Activated T-helper 1 cell treated with anti-CD3 and anti-CD28 coated beads, Interleukin-12 subunit alpha, Interleukin-12 subunit beta, Interleukin-2, Interleukin-4 antibody, amounts not matched to agents 30 ng/mL and 10 ng/mL and 1 ng/mL, durations not matched to agents 14 hours and 24 hours and 36 hours (primary cell): ENCODE data around the gene NMRK2. TPM values are rescaled to one million over a fixed set of nuclear protein-coding genes. Genes with fewer than 3 reads are reported as not detected.
"Not testable (repeated sequence)": the region's sequence is repeated elsewhere in the genome, so short reads cannot be mapped to it uniquely, and the experiment has no call there.

ENCODE experiments used
- DNase-seq: peaks from one replicate; pipeline ENCODE4 v3.0.0; 2021; ENCODE audit warnings: low spot score
- H3K27ac Mint-ChIP-seq: one replicate; pipeline ENCODE4 v1.8.0; 2021; ENCODE audit warnings: mild to moderate bottlenecking, mixed read lengths
- H3K27me3 Mint-ChIP-seq: one replicate; pipeline ENCODE4 v1.8.0; 2022; ENCODE audit warnings: mild to moderate bottlenecking, moderate library complexity, mixed read lengths; ENCODE audit not compliant: insufficient read depth
- H3K36me3 Mint-ChIP-seq: one replicate; pipeline ENCODE4 v1.8.0; 2021; ENCODE audit warnings: low read depth, mixed read lengths
- H3K4me1 Mint-ChIP-seq: one replicate; pipeline ENCODE4 v1.8.0; 2021; ENCODE audit warnings: low read depth, mixed read lengths
- H3K4me3 Mint-ChIP-seq: one replicate; pipeline ENCODE4 v1.8.0; 2021; ENCODE audit warnings: mild to moderate bottlenecking, moderate library complexity, mixed read lengths
- H3K9me3 Mint-ChIP-seq: one replicate; pipeline ENCODE4 v1.8.0; 2021; ENCODE audit warnings: mixed read lengths
- intact Hi-C: fragments of 100-400 bp; cut with micrococcal nuclease; formaldehyde crosslinking; loops from one replicate; pipeline ENCODE4 v1.15.1; 2024
- total RNA-seq: library from RNA; stranded (reverse); gene quantifications from 2 replicates; pipeline ENCODE4 v1.2.3, GENCODE V29; 2022

NMRK2 gene
- total RNA-seq = not detected in 2 replicates

GRCh38 chr19:3932931-3933810, at the start of gene NMRK2:
TSS of gene NMRK2 (plus strand) at chr19:3933069. CDS start at chr19:3933672, 603 bp downstream.
- no peak within 1 kb of the TSS for H3K4me3 Mint-ChIP-seq
- no peak for DNase-seq
- H3K9me3 Mint-ChIP-seq = no peaks in the 10 kb centered on the region
- H3K4me1 Mint-ChIP-seq = no peaks in the 10 kb centered on the region
- intact Hi-C loops = no loop called here
- no peaks in the 10 kb centered on the region for H3K36me3 Mint-ChIP-seq
- peaks cover 31% of the 10 kb centered on the region for H3K27me3 Mint-ChIP-seq
- no peak within 1 kb of the TSS for H3K27ac Mint-ChIP-seq

GRCh38 chr19:3890591-3890990, 42.3 kb upstream of the NMRK2 start:
- no peaks in the 10 kb centered on the region for H3K4me1 Mint-ChIP-seq
- H3K9me3 Mint-ChIP-seq = no peaks in the 10 kb centered on the region
- H3K36me3 Mint-ChIP-seq = no peaks in the 10 kb centered on the region
- no peak overlapping the region for H3K27ac Mint-ChIP-seq
- no peak overlapping the region for H3K4me3 Mint-ChIP-seq
- no peaks in the 10 kb centered on the region for H3K27me3 Mint-ChIP-seq
- DNase-seq = no peak
- intact Hi-C loops = no loop called here

DNA sequence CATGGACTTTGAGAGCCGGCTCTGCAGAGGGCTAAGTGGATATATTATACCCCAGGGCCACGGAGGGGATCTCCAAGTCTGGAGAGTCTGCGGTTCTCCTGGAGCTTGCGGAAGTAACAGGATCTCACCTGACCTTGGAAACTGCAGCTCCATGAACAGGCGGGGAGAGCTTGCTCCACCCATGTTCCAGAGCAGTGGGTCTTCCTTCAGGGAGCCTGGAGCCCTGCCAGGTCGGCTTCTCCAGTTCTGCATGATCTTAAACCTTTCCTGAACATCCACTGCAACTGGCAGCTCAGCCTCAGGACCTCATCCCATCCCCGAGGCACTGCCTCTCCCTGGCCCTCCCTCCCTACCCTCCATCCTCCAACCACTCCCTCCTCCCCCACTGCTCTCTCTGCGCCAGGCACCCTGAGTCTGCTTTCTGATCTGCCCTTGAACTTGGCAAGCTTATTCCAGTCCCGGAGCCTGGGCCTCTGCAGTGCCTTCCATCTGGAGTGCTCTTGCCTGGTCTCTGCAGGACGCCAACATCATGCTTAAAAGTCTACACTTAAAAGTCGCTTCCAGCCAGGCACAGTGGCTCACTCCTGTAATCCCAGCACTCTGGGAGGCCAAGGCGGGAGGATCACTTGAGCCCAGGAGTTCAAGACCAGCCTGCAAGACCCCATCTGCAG, 39.2 kb upstream of the NMRK2 start:
- Mint-ChIP-seq H3K36me3 (no peaks in the 10 kb centered on the region), H3K9me3 (no peaks in the 10 kb centered on the region), H3K4me1 (no peaks in the 10 kb centered on the region), H3K27ac (no peak overlapping the region), H3K4me3 (no peak overlapping the region), H3K27me3 (no peaks in the 10 kb centered on the region)
- DNase-seq = no peak
- intact Hi-C loops = no loop called here

GRCh38 chr19:3894959-3895358, 37.9 kb upstream of the NMRK2 start:
- H3K4me3 Mint-ChIP-seq, H3K9me3 Mint-ChIP-seq, DNase-seq, intact Hi-C loops, H3K4me1 Mint-ChIP-seq, H3K27me3 Mint-ChIP-seq, H3K36me3 Mint-ChIP-seq, H3K27ac Mint-ChIP-seq: not testable (repeated sequence)

- H3K4me3 Mint-ChIP-seq = no peak overlapping the region
- H3K4me1 Mint-ChIP-seq = no peaks in the 10 kb centered on the region
- H3K9me3 Mint-ChIP-seq = peaks cover 4% of the 10 kb centered on the region
- H3K27me3 Mint-ChIP-seq = no peaks in the 10 kb centered on the region
- intact Hi-C loops = no loop called here
- no peak overlapping the region for H3K27ac Mint-ChIP-seq
- no peak for DNase-seq
- no peaks in the 10 kb centered on the region for H3K36me3 Mint-ChIP-seq
Measured at GRCh38 chr19:3895788-3896187, 37.1 kb upstream of the NMRK2 start.

DNA sequence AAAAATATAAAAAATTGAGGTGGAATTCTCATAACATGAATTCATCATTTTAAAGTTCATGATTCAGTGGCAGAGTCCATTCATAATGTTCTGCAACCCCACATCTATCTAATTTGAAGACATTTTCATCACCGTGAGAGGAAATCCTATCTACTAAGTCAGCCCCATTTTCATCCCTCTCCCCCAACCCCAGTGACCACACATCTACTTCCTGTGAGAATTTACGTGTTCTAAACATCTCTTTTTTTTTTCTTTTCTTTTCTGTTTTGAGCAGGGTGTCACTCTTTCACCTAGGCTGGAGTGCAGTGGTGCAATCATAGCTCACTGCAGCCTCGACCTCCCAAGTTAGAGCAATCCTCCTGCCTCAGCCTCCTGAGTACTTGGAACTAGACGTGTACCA, 34.9 kb upstream of the NMRK2 start:
- intact Hi-C loops = no loop called here
- Mint-ChIP-seq H3K4me3 (no peak overlapping the region), H3K4me1 (no peaks in the 10 kb centered on the region)

GRCh38 chr19:3898426-3898825, 34.4 kb upstream of the NMRK2 start:
- intact Hi-C loops = no loop called here
- no peak for DNase-seq
- Mint-ChIP-seq H3K27me3 (no peaks in the 10 kb centered on the region), H3K4me3 (no peak overlapping the region), H3K4me1 (no peaks in the 10 kb centered on the region), H3K36me3 (no peaks in the 10 kb centered on the region), H3K27ac (no peak overlapping the region), H3K9me3 (peaks cover 4% of the 10 kb centered on the region)

More for the DNA sequence above, 34.9 kb upstream of the NMRK2 start:
- Mint-ChIP-seq H3K27ac (no peak overlapping the region), H3K36me3 (no peaks in the 10 kb centered on the region), H3K9me3 (peaks cover 4% of the 10 kb centered on the region), H3K27me3 (no peaks in the 10 kb centered on the region)
- no peak for DNase-seq

- Mint-ChIP-seq H3K4me1 (no peaks in the 10 kb centered on the region), H3K27ac (no peak overlapping the region), H3K9me3 (peaks cover 4% of the 10 kb centered on the region), H3K36me3 (no peaks in the 10 kb centered on the region), H3K27me3 (no peaks in the 10 kb centered on the region), H3K4me3 (no peak overlapping the region)
- no peak for DNase-seq
- intact Hi-C loops = no loop called here
Measured at GRCh38 chr19:3899531-3900294, 33.2 kb upstream of the NMRK2 start.

DNA sequence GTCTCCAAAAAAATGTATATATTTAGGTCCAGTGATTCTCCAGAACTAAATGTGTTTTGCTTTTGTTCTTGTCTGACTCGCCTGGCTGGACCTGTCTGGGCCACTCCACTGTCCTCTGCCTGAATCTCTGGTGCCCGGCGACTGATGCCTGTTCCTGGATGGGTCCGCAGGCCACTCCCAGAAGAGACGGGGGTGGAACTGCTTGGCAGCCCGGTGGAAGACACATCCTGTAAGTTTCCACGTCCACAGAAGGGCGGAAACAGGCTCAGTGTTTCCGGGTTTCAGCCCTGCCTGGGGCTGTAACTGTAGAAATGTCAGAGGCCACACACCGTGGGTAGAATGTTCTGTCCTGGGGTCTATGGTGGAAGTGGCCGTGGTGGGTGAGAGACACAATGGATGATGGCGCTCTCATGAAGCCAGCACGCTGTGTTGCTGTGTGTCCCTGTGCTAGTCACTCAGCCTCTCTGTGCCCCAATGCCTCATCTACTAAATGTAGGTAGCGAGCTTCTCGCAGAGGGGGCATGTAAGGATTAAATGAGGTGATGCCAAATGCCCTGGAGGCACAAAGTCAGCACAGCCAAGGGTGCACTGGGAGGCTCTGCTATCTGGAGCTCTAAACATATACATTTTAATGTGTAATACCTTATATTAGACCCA, 30.4 kb upstream of the NMRK2 start:
- no peaks in the 10 kb centered on the region for H3K4me1 Mint-ChIP-seq
- DNase-seq = no peak
- H3K27me3 Mint-ChIP-seq = no peaks in the 10 kb centered on the region
- no peaks in the 10 kb centered on the region for H3K36me3 Mint-ChIP-seq
- no peak overlapping the region for H3K27ac Mint-ChIP-seq
- no peak overlapping the region for H3K4me3 Mint-ChIP-seq
- intact Hi-C loops = no loop called here
- H3K9me3 Mint-ChIP-seq = peaks cover 4% of the 10 kb centered on the region

DNA sequence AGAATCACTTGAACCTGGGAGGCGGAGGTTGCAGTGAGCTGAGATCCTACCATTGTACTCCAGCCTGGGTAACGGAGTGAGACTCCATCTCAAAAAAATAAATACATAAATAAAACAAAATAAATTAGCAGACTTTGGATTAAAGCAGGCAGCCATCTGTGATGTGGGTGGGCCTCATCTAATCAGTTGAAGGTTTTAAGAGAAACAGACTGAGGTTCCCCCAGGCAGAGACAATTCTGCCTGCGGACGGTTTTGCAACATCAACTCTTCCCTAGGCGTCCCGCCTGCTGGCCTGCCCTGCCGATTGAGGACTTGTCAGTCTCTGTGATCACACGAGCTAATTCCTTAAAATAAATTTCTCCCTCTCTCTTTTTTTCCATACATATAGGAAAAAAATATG, 28.6 kb upstream of the NMRK2 start:
- Mint-ChIP-seq H3K36me3 (no peaks in the 10 kb centered on the region), H3K4me1 (no peaks in the 10 kb centered on the region), H3K4me3 (no peak overlapping the region), H3K9me3 (no peaks in the 10 kb centered on the region), H3K27me3 (no peaks in the 10 kb centered on the region), H3K27ac (no peak overlapping the region)
- intact Hi-C loops = no loop called here
- no peak for DNase-seq

DNA sequence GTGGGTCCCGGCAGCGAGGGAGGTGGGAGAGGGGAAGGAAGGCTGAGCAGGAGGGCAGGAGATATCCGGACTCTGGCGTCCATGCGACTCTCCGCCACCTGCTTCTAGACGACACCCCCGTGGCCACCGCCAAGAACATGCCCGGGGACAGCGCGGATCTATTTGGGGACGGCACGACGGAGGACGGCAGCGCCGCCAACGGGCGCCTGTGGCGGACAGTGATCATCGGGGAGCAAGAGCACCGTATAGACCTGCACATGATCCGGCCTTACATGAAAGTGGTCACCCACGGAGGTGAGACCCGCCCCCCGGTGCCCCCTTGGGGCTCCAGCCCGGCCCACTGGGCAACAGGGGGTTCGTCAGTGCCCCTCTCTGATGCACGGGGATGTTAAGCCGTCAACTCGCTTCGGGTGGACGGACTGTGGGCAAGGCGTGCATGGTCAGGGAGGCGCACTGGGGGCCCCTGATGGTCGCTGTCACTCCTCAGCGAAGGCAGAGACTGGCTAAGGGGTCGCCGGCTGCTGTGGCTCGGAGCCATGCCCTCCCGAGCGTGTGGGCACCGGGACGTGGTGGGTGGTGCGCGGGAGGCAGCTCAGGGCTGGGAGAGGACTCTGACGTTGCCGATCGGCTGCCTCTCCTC, 25.1 kb upstream of the NMRK2 start:
- Mint-ChIP-seq H3K27me3 (no peaks in the 10 kb centered on the region), H3K27ac (no peak overlapping the region), H3K36me3 (no peaks in the 10 kb centered on the region), H3K9me3 (peaks cover 3% of the 10 kb centered on the region), H3K4me1 (no peaks in the 10 kb centered on the region), H3K4me3 (no peak overlapping the region)
- no peak for DNase-seq
- intact Hi-C loops = no loop called here

DNA sequence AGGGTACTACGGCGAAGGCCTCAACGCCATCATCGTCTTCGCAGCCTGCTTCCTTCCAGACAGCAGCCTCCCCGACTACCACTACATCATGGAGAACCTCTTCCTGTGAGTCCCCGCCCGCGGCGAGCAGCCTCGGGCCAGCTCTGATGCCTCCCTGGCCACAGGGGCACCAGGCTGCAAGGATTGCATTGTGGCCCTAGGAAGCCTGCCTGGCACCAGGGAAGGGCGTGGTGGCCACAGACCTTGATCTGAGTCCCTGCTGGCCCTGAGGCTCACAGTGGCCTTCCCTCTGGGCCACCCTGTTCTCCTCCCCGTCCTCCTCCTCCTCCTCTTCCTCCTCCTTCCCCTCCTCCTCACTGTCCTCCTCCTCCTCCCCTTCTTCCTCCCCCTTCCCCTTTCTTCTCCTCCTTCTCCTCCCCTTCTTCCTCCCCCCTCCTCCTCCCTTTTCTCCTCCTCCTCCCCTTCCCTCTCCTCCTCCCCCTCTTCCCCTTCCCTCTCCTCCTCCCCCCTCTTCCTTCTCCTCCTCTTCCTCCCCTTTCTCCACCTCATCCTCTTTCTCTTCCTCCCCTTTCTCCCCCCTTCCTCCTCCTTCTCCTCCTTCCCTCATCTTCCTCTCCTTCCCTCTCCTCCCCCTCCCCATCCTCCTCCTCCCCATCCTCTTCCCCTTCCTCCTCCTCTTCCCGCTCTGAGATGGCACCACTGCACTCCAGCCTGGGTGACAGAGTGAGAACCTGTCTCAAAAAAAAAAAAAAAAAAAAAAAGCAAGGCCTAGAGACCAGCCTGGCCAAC, 24.4 kb upstream of the NMRK2 start:
- DNase-seq = no peak
- H3K9me3 Mint-ChIP-seq = peaks cover 3% of the 10 kb centered on the region
- H3K36me3 Mint-ChIP-seq = no peaks in the 10 kb centered on the region
- intact Hi-C loops = no loop called here
- H3K4me1 Mint-ChIP-seq = no peaks in the 10 kb centered on the region
- no peak overlapping the region for H3K4me3 Mint-ChIP-seq
- no peak overlapping the region for H3K27ac Mint-ChIP-seq
- H3K27me3 Mint-ChIP-seq = no peaks in the 10 kb centered on the region
